ENCODE results near the gene OR5M3. TPM values are rescaled to one million over a fixed set of nuclear protein-coding genes. Genes with fewer than 3 reads are reported as not detected.
A peak's percentile ranks its signal among the peaks of the same experiment; 100 is the strongest.

OR5M3 gene
- not detected in 2 replicates for total RNA-seq

DNA sequence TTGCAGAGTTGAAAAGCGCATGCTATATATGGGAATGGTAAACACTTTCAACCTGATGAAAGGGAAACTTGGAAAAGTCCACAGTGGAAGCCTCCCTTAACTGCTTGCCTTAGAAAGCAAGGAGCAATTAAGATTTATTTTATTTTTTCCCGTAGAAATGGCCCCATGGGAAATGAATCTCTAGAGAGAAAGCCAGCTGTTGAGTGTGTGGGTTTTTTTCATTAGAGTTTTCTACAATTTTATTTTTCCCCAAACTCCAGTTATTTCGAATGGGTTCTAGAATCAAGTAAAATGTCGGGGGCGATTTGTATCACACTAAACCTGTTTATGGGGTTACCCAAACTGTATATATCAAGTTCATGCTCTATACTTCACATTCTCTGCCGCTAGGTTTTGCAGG, at the start of gene OR5M3:
OR5M3 (minus strand) TSS at position 101 of the 400 bp plus-strand sequence. CDS start 2,855 bp downstream, outside the sequence.
- DNase-seq (ENCODE audit: low read depth), result no peak

DNA sequence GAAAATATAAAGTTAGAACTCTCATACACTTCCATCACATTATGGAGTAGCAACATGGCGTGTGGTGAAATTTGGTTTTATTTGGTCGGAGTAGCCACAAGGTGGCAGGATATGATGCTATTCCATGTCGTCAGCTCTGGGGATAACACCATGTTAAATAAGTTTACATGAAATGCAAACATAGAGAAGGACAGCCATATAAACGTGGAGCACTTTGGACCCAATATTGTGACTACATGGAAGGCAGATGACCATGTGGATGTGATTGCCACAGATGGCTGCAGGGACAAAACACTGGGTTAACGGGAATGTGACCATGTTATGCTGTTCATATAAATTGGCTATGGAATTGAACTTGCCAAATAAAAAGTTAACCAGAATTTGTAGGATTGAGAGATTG, 48.9 kb upstream of the OR5M3 start:
- DNase-seq (ENCODE audit: low read depth), result no peak

DNA sequence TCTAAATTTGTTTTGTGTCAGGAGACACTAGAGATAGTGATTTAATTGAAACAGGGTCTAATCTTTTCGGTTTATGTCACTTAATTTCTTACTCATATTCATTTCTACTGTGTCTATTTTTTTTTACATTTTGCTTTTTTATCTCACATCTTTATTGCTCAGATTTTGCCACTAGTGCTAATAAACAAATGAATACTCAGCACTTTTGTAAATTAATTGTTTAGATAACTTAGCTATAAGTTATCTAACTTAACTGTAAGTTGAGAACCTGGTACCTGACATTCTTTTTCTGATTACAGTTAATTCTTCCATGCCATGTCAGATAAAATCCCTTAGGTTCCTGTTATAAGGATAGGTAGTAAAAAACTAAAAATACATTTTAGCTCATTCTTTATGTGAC, 40.1 kb upstream of the OR5M3 start:
- no peak for DNase-seq (ENCODE audit: low read depth)

DNA sequence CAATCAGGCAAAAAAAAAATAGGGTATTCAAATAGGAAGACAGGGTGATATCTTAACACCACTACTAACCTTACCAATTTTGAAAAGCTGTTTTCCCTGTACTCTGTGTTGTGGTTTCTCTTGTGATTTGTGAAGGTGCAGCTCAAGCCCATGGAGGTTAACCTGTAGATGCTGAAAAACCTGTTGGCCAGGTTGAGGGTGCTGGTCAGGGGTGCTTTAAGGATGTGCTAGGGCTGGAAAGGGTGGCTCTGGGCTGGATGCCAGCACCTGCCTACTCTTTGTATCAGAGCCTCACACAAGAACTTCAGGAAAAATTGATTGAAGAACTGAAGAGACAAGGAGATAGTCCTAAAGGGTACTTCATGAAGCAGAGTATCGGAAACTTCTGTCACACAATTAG, 36.3 kb upstream of the OR5M3 start:
- no peak for DNase-seq (ENCODE audit: low read depth)

DNA sequence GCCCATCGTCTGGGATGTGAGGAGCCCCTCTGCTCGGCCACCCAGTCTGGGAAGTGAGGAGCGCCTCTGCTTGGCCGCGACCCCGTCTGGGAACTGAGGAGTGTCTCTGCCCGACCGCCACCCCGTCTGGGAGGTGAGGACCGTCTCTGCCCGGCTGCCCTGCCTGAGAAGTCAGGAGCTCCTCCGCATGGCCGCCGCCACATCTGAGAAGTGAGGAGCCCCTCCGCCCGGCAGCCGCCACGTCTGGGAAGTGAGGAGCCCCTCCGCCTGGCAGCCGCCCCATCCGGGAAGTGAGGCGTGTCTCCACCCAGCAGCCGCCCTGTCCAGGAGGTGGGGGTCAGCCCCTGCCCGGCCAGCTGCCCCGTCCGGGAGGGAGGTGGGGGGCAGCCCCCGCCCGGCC, 23.9 kb upstream of the OR5M3 start:
- DNase-seq (ENCODE audit: low read depth), result no peak

DNA sequence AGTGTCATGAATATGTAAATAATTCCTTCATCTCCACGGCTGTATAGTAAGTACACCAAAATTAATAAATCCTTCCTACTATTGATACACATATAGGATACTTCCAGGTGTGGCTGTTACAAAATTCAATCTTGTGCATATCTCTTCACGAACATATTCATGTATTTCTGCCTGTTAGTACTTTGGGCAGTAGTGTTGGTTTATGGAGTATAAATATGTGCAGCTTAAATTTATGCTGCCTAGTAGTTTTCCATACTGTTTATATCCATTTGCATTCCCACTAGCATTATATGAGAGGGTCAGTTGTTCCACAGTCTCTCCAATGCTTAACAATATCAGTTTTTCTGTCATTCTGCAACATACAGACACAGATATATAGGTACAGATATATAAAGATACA, 22.0 kb upstream of the OR5M3 start:
- no peak for DNase-seq (ENCODE audit: low read depth)

DNA sequence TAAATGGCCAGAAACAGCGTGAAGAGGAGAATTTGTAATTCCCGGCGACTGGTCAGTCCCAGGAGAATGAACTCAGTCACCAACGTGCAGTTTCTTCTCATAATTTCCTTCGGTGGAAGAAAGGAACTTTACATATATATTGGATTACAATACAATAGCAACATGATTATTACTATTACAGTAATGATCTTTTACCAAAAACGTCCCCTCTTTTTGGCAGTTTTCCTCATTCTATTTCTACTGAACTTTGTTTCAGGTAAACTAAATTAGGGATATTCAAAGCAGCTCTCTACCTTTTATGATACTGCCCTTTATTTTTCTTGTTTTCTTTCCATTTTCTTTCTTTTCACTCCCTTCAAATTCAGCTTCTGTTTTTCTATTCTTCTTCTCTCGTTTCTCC, 18.1 kb upstream of the OR5M3 start, which contains the start of gene OR5M8:
OR5M8 (minus strand) TSS at position 101 of the 400 bp plus-strand sequence; CDS start at position 101, 0 bp downstream.
- DNase-seq (ENCODE audit: low read depth), result no peak

DNA sequence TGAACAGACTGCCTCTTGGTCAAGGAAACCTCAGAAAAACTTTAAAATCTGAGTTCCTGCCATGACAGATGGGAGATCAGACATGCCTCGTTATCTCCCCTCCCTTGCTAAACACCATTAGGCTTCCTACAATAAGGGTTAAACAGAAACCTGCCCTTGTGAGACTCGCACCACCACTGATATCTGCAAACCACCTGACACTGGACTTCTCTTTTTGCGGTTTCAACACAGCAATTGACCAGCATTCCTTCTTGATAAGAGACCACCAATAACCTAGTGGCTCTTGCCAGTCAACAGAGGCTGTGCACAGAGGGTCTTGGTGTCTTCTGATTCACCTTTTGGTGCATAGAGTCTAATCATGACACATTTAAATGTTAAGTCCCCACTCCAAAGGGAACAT, 13.6 kb upstream of the OR5M3 start:
- DNase-seq (ENCODE audit: low read depth), result no peak

DNA sequence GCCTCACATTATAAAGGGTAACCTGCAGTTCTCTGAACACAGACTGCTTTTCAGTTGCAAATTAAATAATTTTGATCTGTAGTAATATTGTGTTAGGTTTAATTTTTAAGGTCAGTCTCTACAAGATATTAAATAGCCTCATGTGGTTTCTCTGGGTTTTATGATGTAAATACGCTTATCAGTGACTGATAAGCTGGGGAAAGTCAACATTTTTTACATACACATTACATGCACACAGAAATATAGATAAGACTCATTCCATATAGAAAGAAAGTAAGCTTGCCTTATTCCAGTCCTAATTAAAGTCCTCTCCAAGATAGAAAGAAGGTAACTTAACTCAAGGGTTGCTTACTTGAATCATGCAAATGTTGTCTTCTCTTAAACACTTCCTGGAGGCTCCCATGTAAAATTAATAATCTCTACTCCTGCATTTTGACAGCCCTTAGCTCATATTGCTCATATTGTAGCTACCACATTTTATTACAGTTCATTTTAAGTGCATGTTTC, 1.6 kb upstream of the OR5M3 start:
- no peak for DNase-seq (ENCODE audit: low read depth)

DNA sequence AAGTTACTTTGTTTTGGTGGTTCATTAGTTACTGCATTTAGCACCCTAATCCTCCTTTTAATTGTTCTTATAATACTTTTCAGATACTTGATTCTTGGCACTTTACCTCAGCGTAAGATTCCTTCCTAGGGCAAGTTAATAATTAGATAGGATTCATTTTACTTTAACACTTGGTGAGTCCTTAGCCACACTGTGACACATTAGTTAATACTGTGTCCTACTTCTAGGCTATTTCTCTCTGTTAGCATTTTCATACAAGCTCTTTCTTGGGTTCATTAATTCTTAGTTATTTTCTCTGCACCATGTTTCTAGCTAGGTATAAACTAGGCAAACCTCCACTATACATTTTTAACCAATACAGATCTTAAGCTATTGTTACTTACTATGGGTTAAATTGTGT, 16.1 kb downstream of the OR5M3 start:
- DNase-seq (ENCODE audit: low read depth), result peak; percentile 42

DNA sequence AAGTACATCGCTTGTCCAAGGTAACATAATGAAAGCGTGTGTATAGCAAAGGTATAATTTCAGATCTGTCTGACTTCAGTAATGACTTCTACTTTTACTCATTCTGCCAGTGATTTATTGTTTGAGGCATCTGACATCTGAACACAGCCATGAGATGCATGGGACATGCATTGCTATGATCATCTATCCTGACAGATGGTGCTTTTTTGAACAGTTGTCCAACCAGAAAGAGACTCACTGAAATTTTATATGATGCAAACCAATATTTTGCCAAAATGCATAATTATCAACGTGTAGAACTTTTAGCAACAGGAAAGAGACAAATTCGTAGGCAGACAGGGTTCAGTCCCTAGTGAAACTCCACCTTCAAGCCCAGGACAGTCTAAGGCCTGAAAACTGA, 19.6 kb downstream of the OR5M3 start:
- no peak for DNase-seq (ENCODE audit: low read depth)

Other genes starting within 250 kb of the OR5M3 start
- gene OR5T2, start 239.1 kb downstream of the OR5M3 start, total RNA-seq, result not detected in 2 replicates
- not detected in 2 replicates for gene OR5T3, start 221.1 kb downstream of the OR5M3 start, total RNA-seq
- not detected in 2 replicates for gene OR5T1, start 199.2 kb downstream of the OR5M3 start, total RNA-seq
- gene OR8H1, start 181.1 kb downstream of the OR5M3 start, total RNA-seq, result not detected in 2 replicates
- not detected in 2 replicates for gene OR8K3, start 158.2 kb downstream of the OR5M3 start, total RNA-seq
- gene OR8K1, start 127.3 kb downstream of the OR5M3 start, total RNA-seq, result not detected in 2 replicates
- gene OR8J1, start 119.1 kb downstream of the OR5M3 start, total RNA-seq, result not detected in 2 replicates
- gene OR8U1, start 97.7 kb downstream of the OR5M3 start, total RNA-seq, result not detected in 2 replicates
- gene OR5AL1, start 60.7 kb downstream of the OR5M3 start, total RNA-seq, result not detected in 2 replicates
- not detected in 2 replicates for gene OR5M8, start 18.0 kb upstream of the OR5M3 start, total RNA-seq
- not detected in 2 replicates for gene OR5M11, start 69.9 kb upstream of the OR5M3 start, total RNA-seq
- gene OR5M10, start 104.4 kb upstream of the OR5M3 start, total RNA-seq, result not detected in 2 replicates
- not detected in 2 replicates for gene OR5M1, start 141.5 kb upstream of the OR5M3 start, total RNA-seq
- not detected in 2 replicates for gene OR5AP2, start 169.1 kb upstream of the OR5M3 start, total RNA-seq
- gene OR5AR1, start 190.3 kb upstream of the OR5M3 start, total RNA-seq, result not detected in 2 replicates
- gene OR9G1, start 225.7 kb upstream of the OR5M3 start, total RNA-seq, result not detected in 2 replicates

Measured in renal cortical epithelial cell (primary cell).